Smooth muscle cell (in vitro differentiated cells): ENCODE data around the gene LYPD6. TPM values are rescaled to one million over a fixed set of nuclear protein-coding genes. Genes with fewer than 3 reads are reported as not detected.

Experiments used
- DNase-seq: peaks from one replicate; lab custom pipeline; 2025; ENCODE audit not compliant: unreplicated experiment; lab: John Stamatoyannopoulos, UW
- H2AFZ ChIP-seq: fragments of 200-600 bp; sonication (generic); 2 replicates; pipeline ENCODE4 v1.6.0; 2016; ENCODE audit warnings: antibody characterized with exemption, low read depth, mild to moderate bottlenecking
- H3F3A ChIP-seq: fragments of 200-600 bp; sonication (generic); 2 replicates; pipeline ENCODE4 v1.6.0; 2017; ENCODE audit warnings: antibody characterized with exemption, low read depth
- H3K27ac ChIP-seq: fragments of 200-600 bp; sonication (generic); 2 replicates; pipeline ENCODE4 v1.5.1; 2016; ENCODE audit warnings: low read depth, mild to moderate bottlenecking
- H3K27me3 ChIP-seq: fragments of 200-600 bp; sonication (generic); 2 replicates; pipeline ENCODE4 v1.6.1; 2016; ENCODE audit warnings: low read depth, mild to moderate bottlenecking
- H3K36me3 ChIP-seq: fragments of 200-600 bp; sonication (generic); 2 replicates; pipeline ENCODE4 v1.5.1; 2016; ENCODE audit warnings: low read depth
- H3K4me1 ChIP-seq: fragments of 200-600 bp; sonication (generic); 2 replicates; pipeline ENCODE4 v1.5.1; 2016; ENCODE audit warnings: low read depth
- H3K4me2 ChIP-seq: fragments of 200-600 bp; sonication (generic); 2 replicates; pipeline ENCODE4 v1.6.0; 2016; ENCODE audit warnings: mild to moderate bottlenecking
- H3K4me3 ChIP-seq: fragments of 200-600 bp; sonication (generic); 2 replicates; pipeline ENCODE4 v1.5.1; 2016; ENCODE audit warnings: mild to moderate bottlenecking
- H3K79me2 ChIP-seq: fragments of 200-600 bp; sonication (generic); 2 replicates; pipeline ENCODE4 v1.6.0; 2016; ENCODE audit warnings: low read depth, mild to moderate bottlenecking
- H3K9ac ChIP-seq: fragments of 200-600 bp; sonication (generic); 2 replicates; pipeline ENCODE4 v1.6.0; 2016; ENCODE audit warnings: low read depth
- H3K9me3 ChIP-seq: fragments of 200-600 bp; sonication (generic); replicated peaks from 2 replicates; pipeline ENCODE4 v1.5.1; 2016; ENCODE audit warnings: low read depth
- H4K20me1 ChIP-seq: fragments of 200-600 bp; sonication (generic); 2 replicates; pipeline ENCODE4 v1.6.0; 2016; ENCODE audit warnings: low read depth
- WGBS: methylation state at CpG from one replicate; pipeline ENCODE4 v1.1.7; 2016; ENCODE audit warnings: low lambda C conversion rate; 5-methylcytosine and 5-hydroxymethylcytosine counted together
- polyA plus RNA-seq: library from polyadenylated mRNA; unstranded; fragments of >200 nt; fragmentation: Nextera tagmentation; extraction: Ambion mirVana; gene quantifications from 2 replicates; pipeline ENCODE4 v1.2.1, GENCODE V29; 2016
- total RNA-seq: library from RNA; depleted of rRNA; stranded (reverse); fragments of >200 nt; gene quantifications from 2 replicates; pipeline ENCODE4 v1.2.3, GENCODE V29; 2014
- TF ChIP-seq, protein P1 (sequence below): fragments of 200-600 bp; sonication (generic); IDR thresholded peaks from 2 replicates; pipeline ENCODE4 v1.5.1; 2017; ENCODE audit warnings: borderline replicate concordance, mild to moderate bottlenecking, antibody characterized with exemption; ENCODE audit not compliant: insufficient read depth, poor library complexity, severe bottlenecking

Gene LYPD6
- total and polyA plus RNA-seq, 2 experiments from 2014 or later: 1.6 to 9.8 TPM

DNA sequence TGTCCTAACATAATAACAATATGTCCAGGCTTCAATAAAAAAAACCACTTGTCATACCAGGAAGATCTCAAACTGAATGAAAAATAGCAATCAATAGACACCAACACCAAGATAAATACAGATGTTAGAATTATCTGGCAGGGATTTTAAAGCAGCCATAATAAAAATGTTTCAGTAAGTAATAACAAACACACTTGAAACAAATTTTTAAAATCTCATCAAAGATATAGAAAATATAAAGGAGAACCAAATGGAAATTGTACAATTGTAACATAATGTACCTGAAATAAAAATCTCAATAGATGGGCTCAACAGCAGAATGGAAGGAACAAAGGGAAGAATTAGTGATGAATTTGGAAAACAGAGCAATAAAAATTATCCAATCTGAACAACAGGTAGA, 128.1 kb downstream of the LYPD6 start:
- no peaks in the 10 kb centered on the region for H3K27me3 ChIP-seq
- peaks cover 7% of the 10 kb centered on the region for H3K9me3 ChIP-seq
- H3K4me3 ChIP-seq: no peak overlapping the region
- DNase-seq: no peak
- H3K4me1 ChIP-seq: no peaks in the 10 kb centered on the region
- no peaks in the 10 kb centered on the region for H3F3A ChIP-seq
- no peak overlapping the region for H3K9ac ChIP-seq
- H3K79me2 ChIP-seq: no peaks in the 10 kb centered on the region
- no peaks in the 10 kb centered on the region for H4K20me1 ChIP-seq
- no peak overlapping the region for H3K4me2 ChIP-seq
- TF ChIP-seq, protein P1, sequence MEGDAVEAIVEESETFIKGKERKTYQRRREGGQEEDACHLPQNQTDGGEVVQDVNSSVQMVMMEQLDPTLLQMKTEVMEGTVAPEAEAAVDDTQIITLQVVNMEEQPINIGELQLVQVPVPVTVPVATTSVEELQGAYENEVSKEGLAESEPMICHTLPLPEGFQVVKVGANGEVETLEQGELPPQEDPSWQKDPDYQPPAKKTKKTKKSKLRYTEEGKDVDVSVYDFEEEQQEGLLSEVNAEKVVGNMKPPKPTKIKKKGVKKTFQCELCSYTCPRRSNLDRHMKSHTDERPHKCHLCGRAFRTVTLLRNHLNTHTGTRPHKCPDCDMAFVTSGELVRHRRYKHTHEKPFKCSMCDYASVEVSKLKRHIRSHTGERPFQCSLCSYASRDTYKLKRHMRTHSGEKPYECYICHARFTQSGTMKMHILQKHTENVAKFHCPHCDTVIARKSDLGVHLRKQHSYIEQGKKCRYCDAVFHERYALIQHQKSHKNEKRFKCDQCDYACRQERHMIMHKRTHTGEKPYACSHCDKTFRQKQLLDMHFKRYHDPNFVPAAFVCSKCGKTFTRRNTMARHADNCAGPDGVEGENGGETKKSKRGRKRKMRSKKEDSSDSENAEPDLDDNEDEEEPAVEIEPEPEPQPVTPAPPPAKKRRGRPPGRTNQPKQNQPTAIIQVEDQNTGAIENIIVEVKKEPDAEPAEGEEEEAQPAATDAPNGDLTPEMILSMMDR: no peak
- H2AFZ ChIP-seq: no peak overlapping the region
- no peak overlapping the region for H3K27ac ChIP-seq
- H3K36me3 ChIP-seq: no peaks in the 10 kb centered on the region

DNA sequence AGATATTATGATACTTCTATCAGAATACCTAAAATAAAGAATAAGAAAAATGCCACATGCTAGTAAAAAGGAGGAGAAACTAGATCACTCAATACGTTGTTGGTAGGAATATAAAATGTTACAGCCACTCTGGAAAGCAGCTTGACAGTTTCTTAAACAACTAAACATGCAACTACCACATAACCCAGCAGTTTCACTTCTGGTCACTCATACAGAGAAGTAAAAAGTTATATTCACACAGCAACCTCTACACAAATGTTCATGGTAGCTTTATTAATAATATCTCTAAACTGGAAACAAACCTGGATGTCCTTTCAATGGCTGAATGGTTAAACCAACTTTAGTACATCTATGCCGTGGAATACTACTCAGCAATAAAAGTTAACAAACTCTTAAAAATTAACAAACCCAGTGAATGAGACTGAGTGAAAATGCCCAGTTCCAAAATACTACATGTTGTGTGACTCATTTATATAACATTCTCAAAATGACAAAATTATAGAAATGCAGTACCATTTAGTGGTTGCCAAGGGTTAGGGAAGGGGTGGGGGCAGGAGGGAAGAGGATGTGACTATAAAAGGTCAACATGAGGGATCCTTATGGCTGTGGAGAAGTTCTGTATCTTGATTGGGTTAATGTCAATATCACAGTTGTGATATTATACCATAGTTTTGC, 133.1 kb downstream of the LYPD6 start:
- TF ChIP-seq, protein P1: no peak
- Histone ChIP-seq H3K4me2 (no peak overlapping the region), H3F3A (peaks cover 12% of the 10 kb centered on the region), H2AFZ (no peak overlapping the region), H3K9me3 (peaks cover 7% of the 10 kb centered on the region), H3K9ac (no peak overlapping the region), H3K4me3 (no peak overlapping the region), H3K79me2 (no peaks in the 10 kb centered on the region), H3K27me3 (no peaks in the 10 kb centered on the region), H4K20me1 (no peaks in the 10 kb centered on the region), H3K36me3 (no peaks in the 10 kb centered on the region), H3K27ac (no peak overlapping the region), H3K4me1 (peaks cover 8% of the 10 kb centered on the region)
- no peak for DNase-seq
- 85% methylated on average over 2 of the region's 2 CpGs for WGBS

GRCh38 chr2:149464396-149464795, 134.0 kb downstream of the LYPD6 start:
- Histone ChIP-seq H3K27ac (no peak overlapping the region), H2AFZ (no peak overlapping the region), H3K27me3 (no peaks in the 10 kb centered on the region), H4K20me1 (no peaks in the 10 kb centered on the region), H3K9me3 (no peaks in the 10 kb centered on the region), H3K36me3 (no peaks in the 10 kb centered on the region), H3K9ac (no peak overlapping the region), H3K4me3 (no peak overlapping the region), H3K79me2 (no peaks in the 10 kb centered on the region), H3F3A (peaks cover 12% of the 10 kb centered on the region), H3K4me2 (no peak overlapping the region), H3K4me1 (peaks cover 8% of the 10 kb centered on the region)
- WGBS: 92% methylated on average over 7 of the region's 7 CpGs
- no peak for DNase-seq
- TF ChIP-seq, protein P1: no peak

DNA sequence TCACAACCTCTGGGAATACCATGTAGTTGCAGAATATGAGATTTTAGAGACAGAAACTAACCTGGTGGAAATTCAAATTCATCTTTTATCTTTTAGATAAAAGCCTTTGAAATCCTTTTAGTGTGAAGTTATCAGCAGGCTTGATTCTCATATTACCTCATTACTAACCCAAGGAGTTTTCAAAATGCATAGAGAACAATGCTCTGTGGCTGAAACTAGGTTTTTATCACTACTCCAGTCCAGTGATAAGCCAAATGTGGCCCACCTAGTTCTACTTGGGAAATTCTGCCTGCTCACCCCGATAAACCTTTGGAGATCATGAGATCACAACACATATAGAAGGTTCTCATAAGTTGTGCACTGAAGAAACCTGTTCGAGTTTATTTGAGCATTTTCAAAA, 135.5 kb downstream of the LYPD6 start:
- TF ChIP-seq, protein P1: no peak

More for the DNA sequence above, 135.5 kb downstream of the LYPD6 start:
- no peaks in the 10 kb centered on the region for H3K79me2 ChIP-seq
- H3K9ac ChIP-seq: no peak overlapping the region
- peaks cover 8% of the 10 kb centered on the region for H3K4me1 ChIP-seq
- H3F3A ChIP-seq: peaks cover 12% of the 10 kb centered on the region
- no peaks in the 10 kb centered on the region for H3K9me3 ChIP-seq
- peak overlapping the region; percentile 76 for H3K4me2 ChIP-seq
- H3K36me3 ChIP-seq: no peaks in the 10 kb centered on the region
- H4K20me1 ChIP-seq: no peaks in the 10 kb centered on the region
- no peak for DNase-seq
- no peak overlapping the region for H3K4me3 ChIP-seq
- 51% methylated on average over 2 of the region's 2 CpGs for WGBS
- no peak overlapping the region for H3K27ac ChIP-seq
- no peak overlapping the region for H2AFZ ChIP-seq
- no peaks in the 10 kb centered on the region for H3K27me3 ChIP-seq
